Activated naive CD4-positive, alpha-beta T cell treated with anti-CD3 and anti-CD28 coated beads for 36 hours (primary cell): ENCODE measurements around the gene LAMA2. TPM values are rescaled to one million over a fixed set of nuclear protein-coding genes. Genes with fewer than 3 reads are reported as not detected.

Experiments used
- CTCF ChIA-PET: fragments of 350-600 bp; sonication (Branson Sonifier 250); formaldehyde crosslinking; loops from one replicate; lab custom pipeline; 2021; ENCODE audit warnings: antibody characterized with exemption; lab: Charles Lee
- DNase-seq: peaks from one replicate; pipeline ENCODE4 v3.0.0-alpha.2; 2020
- H3K27ac Mint-ChIP-seq: one replicate; pipeline ENCODE4 v1.8.0; 2021; ENCODE audit warnings: mild to moderate bottlenecking, mixed read lengths
- H3K27me3 Mint-ChIP-seq: one replicate; pipeline ENCODE4 v1.8.0; 2021; ENCODE audit warnings: low read depth, mixed read lengths
- H3K36me3 Mint-ChIP-seq: one replicate; pipeline ENCODE4 v1.8.0; 2021; ENCODE audit warnings: low read depth, mixed read lengths
- H3K4me1 Mint-ChIP-seq: one replicate; pipeline ENCODE4 v1.8.0; 2021; ENCODE audit warnings: low read depth, mixed read lengths
- H3K4me3 Mint-ChIP-seq: one replicate; pipeline ENCODE4 v1.8.0; 2021; ENCODE audit warnings: mild to moderate bottlenecking, moderate library complexity, mixed read lengths
- H3K9me3 Mint-ChIP-seq: one replicate; pipeline ENCODE4 v1.8.0; 2021; ENCODE audit warnings: mixed read lengths
- intact Hi-C: fragments of 100-400 bp; cut with micrococcal nuclease; formaldehyde crosslinking; loops from one replicate; pipeline ENCODE4 v1.15.1; 2023
- total RNA-seq, 2 experiments: library from RNA; stranded (reverse); gene quantifications; one replicate each; pipeline ENCODE4 v1.2.3, GENCODE V29; 2021

The LAMA2 gene
- total RNA-seq, 2 experiments from 2014 or later, result 0.86 to 2.2 TPM

- intact Hi-C loops, result no loop called here
- Mint-ChIP-seq H3K27me3 (peaks cover 14% of the 10 kb centered on the region), H3K9me3 (no peaks in the 10 kb centered on the region), H3K36me3 (no peaks in the 10 kb centered on the region), H3K4me3 (no peak overlapping the region), H3K27ac (no peak overlapping the region), H3K4me1 (no peaks in the 10 kb centered on the region)
- DNase-seq, result no peak
- CTCF ChIA-PET, result no interaction called here
Measured at GRCh38 chr6:129306826-129307225, 423.9 kb downstream of the LAMA2 start.

GRCh38 chr6:129307845-129308244 lies 424.9 kb downstream of the LAMA2 start:
- Mint-ChIP-seq H3K36me3 (no peaks in the 10 kb centered on the region), H3K4me1 (no peaks in the 10 kb centered on the region), H3K4me3 (no peak overlapping the region), H3K27me3 (peaks cover 14% of the 10 kb centered on the region), H3K9me3 (no peaks in the 10 kb centered on the region), H3K27ac (no peak overlapping the region)
- CTCF ChIA-PET, result no interaction called here
- intact Hi-C loops, result no loop called here
- DNase-seq, result no peak

- DNase-seq, result no peak
- CTCF ChIA-PET, result no interaction called here
- intact Hi-C loops, result no loop called here
- Mint-ChIP-seq H3K27ac (no peak overlapping the region), H3K36me3 (no peaks in the 10 kb centered on the region), H3K27me3 (peaks cover 11% of the 10 kb centered on the region), H3K4me1 (no peaks in the 10 kb centered on the region), H3K4me3 (no peak overlapping the region), H3K9me3 (no peaks in the 10 kb centered on the region)
Measured at GRCh38 chr6:129309154-129309553, 426.2 kb downstream of the LAMA2 start.

- Mint-ChIP-seq H3K27me3 (peaks cover 12% of the 10 kb centered on the region), H3K9me3 (no peaks in the 10 kb centered on the region), H3K36me3 (no peaks in the 10 kb centered on the region), H3K27ac (no peak overlapping the region), H3K4me3 (no peak overlapping the region), H3K4me1 (no peaks in the 10 kb centered on the region)
- CTCF ChIA-PET, result no interaction called here
- DNase-seq, result no peak
- intact Hi-C loops, result no loop called here
Measured at GRCh38 chr6:129312880-129313279, 429.9 kb downstream of the LAMA2 start.

GRCh38 chr6:129314575-129314974 lies 431.6 kb downstream of the LAMA2 start:
- no peak for DNase-seq
- Mint-ChIP-seq H3K27ac (no peak overlapping the region), H3K36me3 (no peaks in the 10 kb centered on the region), H3K4me1 (peaks cover 3% of the 10 kb centered on the region), H3K9me3 (no peaks in the 10 kb centered on the region), H3K4me3 (no peak overlapping the region), H3K27me3 (peaks cover 16% of the 10 kb centered on the region)
- CTCF ChIA-PET, result no interaction called here
- intact Hi-C loops, result no loop called here

- CTCF ChIA-PET, result no interaction called here
- intact Hi-C loops, result no loop called here
Measured at GRCh38 chr6:129317931-129318820, 435.2 kb downstream of the LAMA2 start.

GRCh38 chr6:129320892-129321291 lies 438.0 kb downstream of the LAMA2 start:
- DNase-seq, result no peak
- Mint-ChIP-seq H3K36me3 (no peaks in the 10 kb centered on the region), H3K4me1 (peaks cover 3% of the 10 kb centered on the region), H3K27me3 (peaks cover 7% of the 10 kb centered on the region), H3K9me3 (no peaks in the 10 kb centered on the region), H3K4me3 (no peak overlapping the region), H3K27ac (no peak overlapping the region)
- CTCF ChIA-PET, result no interaction called here
- intact Hi-C loops, result no loop called here

More at GRCh38 chr6:129317931-129318820, 435.2 kb downstream of the LAMA2 start:
- Mint-ChIP-seq H3K4me1 (peaks cover 3% of the 10 kb centered on the region), H3K36me3 (no peaks in the 10 kb centered on the region), H3K27ac (no peak overlapping the region), H3K4me3 (no peak overlapping the region), H3K9me3 (no peaks in the 10 kb centered on the region), H3K27me3 (peaks cover 7% of the 10 kb centered on the region)
- no peak for DNase-seq

- CTCF ChIA-PET, result no interaction called here
- no peak overlapping the region for H3K27ac Mint-ChIP-seq
- H3K4me1 Mint-ChIP-seq, result peaks cover 3% of the 10 kb centered on the region
- no peak for DNase-seq
- no peaks in the 10 kb centered on the region for H3K36me3 Mint-ChIP-seq
- no peak overlapping the region for H3K4me3 Mint-ChIP-seq
- H3K9me3 Mint-ChIP-seq, result no peaks in the 10 kb centered on the region
- peaks cover 7% of the 10 kb centered on the region for H3K27me3 Mint-ChIP-seq
- intact Hi-C loops, result no loop called here
Measured at GRCh38 chr6:129321303-129321702, 438.4 kb downstream of the LAMA2 start.

GRCh38 chr6:129324345-129324744 lies 441.4 kb downstream of the LAMA2 start:
- no peak overlapping the region for H3K27ac Mint-ChIP-seq
- intact Hi-C loops, result no loop called here
- no peak overlapping the region for H3K4me3 Mint-ChIP-seq
- CTCF ChIA-PET, result interaction anchor here (0.5 kb wide), 1 partner anchor 251 kb away, joined by 4 read pairs; no protein-coding TSS in a partner anchor
- no peaks in the 10 kb centered on the region for H3K36me3 Mint-ChIP-seq
- no peaks in the 10 kb centered on the region for H3K9me3 Mint-ChIP-seq
- peaks cover 5% of the 10 kb centered on the region for H3K27me3 Mint-ChIP-seq
- no peaks in the 10 kb centered on the region for H3K4me1 Mint-ChIP-seq
- DNase-seq, result no peak

- no peaks in the 10 kb centered on the region for H3K36me3 Mint-ChIP-seq
- CTCF ChIA-PET, result interaction anchor here (1.0 kb wide), 2 partner anchors 39 to 41 kb away, joined by 3 to 4 read pairs; no protein-coding TSS in a partner anchor
Measured at GRCh38 chr6:129329678-129330077, 446.7 kb downstream of the LAMA2 start.

GRCh38 chr6:129331450-129332138 lies 448.7 kb downstream of the LAMA2 start:
- no peak overlapping the region for H3K27ac Mint-ChIP-seq
- no peak for DNase-seq

More at GRCh38 chr6:129329678-129330077, 446.7 kb downstream of the LAMA2 start:
- Mint-ChIP-seq H3K27ac (no peak overlapping the region), H3K4me3 (no peak overlapping the region), H3K27me3 (peaks cover 5% of the 10 kb centered on the region), H3K9me3 (no peaks in the 10 kb centered on the region), H3K4me1 (no peaks in the 10 kb centered on the region)
- DNase-seq, result no peak
- intact Hi-C loops, result no loop called here

GRCh38 chr6:129335792-129336191 lies 452.9 kb downstream of the LAMA2 start:
- no peak overlapping the region for H3K4me3 Mint-ChIP-seq
- peaks cover 5% of the 10 kb centered on the region for H3K27me3 Mint-ChIP-seq
- no peak for DNase-seq
- H3K36me3 Mint-ChIP-seq, result no peaks in the 10 kb centered on the region
- H3K27ac Mint-ChIP-seq, result no peak overlapping the region
- CTCF ChIA-PET, result no interaction called here
- intact Hi-C loops, result no loop called here
- H3K9me3 Mint-ChIP-seq, result no peaks in the 10 kb centered on the region
- no peaks in the 10 kb centered on the region for H3K4me1 Mint-ChIP-seq

More at GRCh38 chr6:129331450-129332138, 448.7 kb downstream of the LAMA2 start:
- no peaks in the 10 kb centered on the region for H3K9me3 Mint-ChIP-seq
- CTCF ChIA-PET, result no interaction called here
- peaks cover 5% of the 10 kb centered on the region for H3K27me3 Mint-ChIP-seq
- no peaks in the 10 kb centered on the region for H3K36me3 Mint-ChIP-seq
- no peaks in the 10 kb centered on the region for H3K4me1 Mint-ChIP-seq
- intact Hi-C loops, result no loop called here
- H3K4me3 Mint-ChIP-seq, result no peak overlapping the region
